Vagina (tissue), 2 donors: ENCODE data around the gene GNGT2. TPM values are rescaled to one million over a fixed set of nuclear protein-coding genes. Genes with fewer than 3 reads are reported as not detected.

Experiments used
- DNase-seq, 2 donors: peaks; one replicate each; pipeline ENCODE4 v3.0.0-alpha.2; 2017; ENCODE audit errors: extremely low spot score in 2 of 2
- H3K27ac ChIP-seq: fragments of 200-600 bp; sonication (generic); one replicate; pipeline ENCODE4 v1.5.1; 2019
- H3K27me3 ChIP-seq: fragments of 200-600 bp; sonication (generic); one replicate; pipeline ENCODE4 v1.5.1; 2019
- H3K36me3 ChIP-seq, 2 donors: fragments of 200-600 bp; sonication (generic); one replicate each; pipeline ENCODE4 v1.5.1; 2017 to 2019
- H3K4me1 ChIP-seq: fragments of 200-600 bp; sonication (generic); one replicate; pipeline ENCODE4 v1.5.1; 2019
- H3K4me3 ChIP-seq, 2 donors: fragments of 200-600 bp; sonication (generic); 1 replicate in 1 of 2; 2 replicates in 1 of 2; pipeline ENCODE4 v1.5.1; 2016 to 2019
- H3K9me3 ChIP-seq: fragments of 200-600 bp; sonication (generic); one replicate; pipeline ENCODE4 v1.5.1; 2019
- POLR2A ChIP-seq, 2 donors: fragments of 450-650 bp; IDR thresholded peaks; one replicate each; pipeline ENCODE4 v1.6.1; 2017; ENCODE audit warnings: antibody characterized with exemption in 2 of 2, mild to moderate bottlenecking in 2 of 2, moderate library complexity in 2 of 2
- POLR2AphosphoS5 ChIP-seq, 2 donors: sonication (generic); formaldehyde crosslinking; IDR thresholded peaks; one replicate each; pipeline ENCODE4 v1.9.0; 2017; ENCODE audit warnings: antibody characterized with exemption in 2 of 2, mild to moderate bottlenecking in 2 of 2, low read depth in 1 of 2; ENCODE audit not compliant: insufficient read depth in 1 of 2
- intact Hi-C: fragments of 100-400 bp; cut with DNase I; formaldehyde crosslinking; loops from one replicate; pipeline ENCODE4 v1.15.1; 2023
- total RNA-seq: library from RNA; depleted of rRNA; stranded (reverse); fragments of >200 nt; gene quantifications from one replicate; pipeline ENCODE4 v1.2.3, GENCODE V29; 2016
- TF ChIP-seq, protein P1 (sequence below), 3 experiments: fragments of 450-650 bp in 2 of 3; fragments of 200-600 bp in 1 of 3; sonication (generic) in 1 of 3; IDR thresholded peaks; one replicate each; pipeline ENCODE4 v1.5.1; 2017 to 2019; ENCODE audit warnings: antibody characterized with exemption in 3 of 3, mild to moderate bottlenecking in 2 of 3, moderate library complexity in 2 of 3

Gene GNGT2
- total RNA-seq, 1 donor from 2014 or later, result 6.6 TPM

- TF ChIP-seq POLR2A (IDR thresholded peaks at IDR 0.05) (no peak), POLR2AphosphoS5 (IDR thresholded peaks at IDR 0.05; ENCODE audit: insufficient read depth in 1 of 2, low read depth in 1 of 2) (no peak)
- TF ChIP-seq, protein P1, sequence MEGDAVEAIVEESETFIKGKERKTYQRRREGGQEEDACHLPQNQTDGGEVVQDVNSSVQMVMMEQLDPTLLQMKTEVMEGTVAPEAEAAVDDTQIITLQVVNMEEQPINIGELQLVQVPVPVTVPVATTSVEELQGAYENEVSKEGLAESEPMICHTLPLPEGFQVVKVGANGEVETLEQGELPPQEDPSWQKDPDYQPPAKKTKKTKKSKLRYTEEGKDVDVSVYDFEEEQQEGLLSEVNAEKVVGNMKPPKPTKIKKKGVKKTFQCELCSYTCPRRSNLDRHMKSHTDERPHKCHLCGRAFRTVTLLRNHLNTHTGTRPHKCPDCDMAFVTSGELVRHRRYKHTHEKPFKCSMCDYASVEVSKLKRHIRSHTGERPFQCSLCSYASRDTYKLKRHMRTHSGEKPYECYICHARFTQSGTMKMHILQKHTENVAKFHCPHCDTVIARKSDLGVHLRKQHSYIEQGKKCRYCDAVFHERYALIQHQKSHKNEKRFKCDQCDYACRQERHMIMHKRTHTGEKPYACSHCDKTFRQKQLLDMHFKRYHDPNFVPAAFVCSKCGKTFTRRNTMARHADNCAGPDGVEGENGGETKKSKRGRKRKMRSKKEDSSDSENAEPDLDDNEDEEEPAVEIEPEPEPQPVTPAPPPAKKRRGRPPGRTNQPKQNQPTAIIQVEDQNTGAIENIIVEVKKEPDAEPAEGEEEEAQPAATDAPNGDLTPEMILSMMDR (IDR thresholded peaks at IDR 0.05), result no peak
- Histone ChIP-seq H3K27ac (no peak overlapping the region), H3K27me3 (no peaks in the 10 kb centered on the region), H3K9me3 (no peaks in the 10 kb centered on the region), H3K4me3 (no peak overlapping the region), H3K4me1 (peaks cover 6% of the 10 kb centered on the region), H3K36me3 (no peaks in the 10 kb centered on the region)
- intact Hi-C loops, result no loop called here
- no peak for DNase-seq
Observed at GRCh38 chr17:49235896-49236295, 25.5 kb upstream of the GNGT2 start.

- no peak overlapping the region for H3K4me3 ChIP-seq
- peaks cover 17% of the 10 kb centered on the region for H3K4me1 ChIP-seq
- DNase-seq, result no peak
- no peaks in the 10 kb centered on the region for H3K36me3 ChIP-seq
- no peak overlapping the region for H3K27ac ChIP-seq
- H3K27me3 ChIP-seq, result no peaks in the 10 kb centered on the region
- intact Hi-C loops, result no loop called here
- H3K9me3 ChIP-seq, result no peaks in the 10 kb centered on the region
- TF ChIP-seq, protein P1 (IDR thresholded peaks at IDR 0.05), result no peak
- TF ChIP-seq POLR2A (IDR thresholded peaks at IDR 0.05) (no peak), POLR2AphosphoS5 (IDR thresholded peaks at IDR 0.05; ENCODE audit: insufficient read depth in 1 of 2, low read depth in 1 of 2) (no peak)
Observed at GRCh38 chr17:49234509-49235080, 24.2 kb upstream of the GNGT2 start.

DNA sequence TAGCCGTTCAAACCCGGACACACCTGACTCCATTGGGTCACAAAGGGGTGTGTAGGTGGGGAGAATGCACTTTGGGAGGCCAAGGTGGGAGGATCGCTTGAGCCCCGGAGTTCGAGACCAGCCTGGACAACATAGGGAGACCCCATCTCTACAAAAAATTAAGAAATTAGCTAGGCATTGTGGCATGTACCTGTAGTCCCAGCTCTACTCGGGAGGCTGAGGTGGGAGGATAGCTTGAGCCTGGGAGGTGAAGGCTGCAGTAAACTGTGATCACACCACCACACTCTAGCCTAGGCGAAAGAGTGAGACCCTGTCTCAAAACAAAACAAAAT is 21.2 kb upstream of the GNGT2 start:
- Histone ChIP-seq H3K36me3 (no peaks in the 10 kb centered on the region), H3K27ac (no peak overlapping the region), H3K27me3 (no peaks in the 10 kb centered on the region), H3K4me1 (peaks cover 17% of the 10 kb centered on the region), H3K4me3 (peak overlapping the region; percentile 54 to 57), H3K9me3 (no peaks in the 10 kb centered on the region)
- TF ChIP-seq, protein P1 (IDR thresholded peaks at IDR 0.05), result no peak
- TF ChIP-seq POLR2AphosphoS5 (IDR thresholded peaks at IDR 0.05; ENCODE audit: insufficient read depth in 1 of 2, low read depth in 1 of 2), result no peak
- TF ChIP-seq POLR2A (IDR thresholded peaks at IDR 0.05), result no peak
- no peak for DNase-seq
- intact Hi-C loops, result no loop called here

- Histone ChIP-seq H3K27ac (no peak within 1 kb of the TSS), H3K9me3 (no peaks in the 10 kb centered on the region), H3K36me3 (no peaks in the 10 kb centered on the region), H3K27me3 (no peaks in the 10 kb centered on the region), H3K4me3 (peak within 1 kb of the TSS; percentile 54 to 57), H3K4me1 (peaks cover 17% of the 10 kb centered on the region)
- TF ChIP-seq, protein P1 (IDR thresholded peaks at IDR 0.05), result no peak
- peak in 1 of 2 donors; percentile 42 for TF ChIP-seq POLR2AphosphoS5 (IDR thresholded peaks at IDR 0.05; ENCODE audit: insufficient read depth in 1 of 2, low read depth in 1 of 2)
- no peak for TF ChIP-seq POLR2A (IDR thresholded peaks at IDR 0.05)
- intact Hi-C loops, result no loop called here
- DNase-seq, result no peak
Observed at GRCh38 chr17:49230636-49231562, 20.5 kb upstream of the GNGT2 start, which contains the start of gene PHOSPHO1. TSS of gene PHOSPHO1 (minus strand) at chr17:49230787. CDS start at chr17:49226691, 4,096 bp downstream.
